ENCODE data around the gene EXT2. TPM values are rescaled to one million over a fixed set of nuclear protein-coding genes. Genes with fewer than 3 reads are reported as not detected.

The EXT2 gene
- total and polyA plus RNA-seq, 2 experiments from 2014 or later, result 15.9 to 48.6 TPM

DNA sequence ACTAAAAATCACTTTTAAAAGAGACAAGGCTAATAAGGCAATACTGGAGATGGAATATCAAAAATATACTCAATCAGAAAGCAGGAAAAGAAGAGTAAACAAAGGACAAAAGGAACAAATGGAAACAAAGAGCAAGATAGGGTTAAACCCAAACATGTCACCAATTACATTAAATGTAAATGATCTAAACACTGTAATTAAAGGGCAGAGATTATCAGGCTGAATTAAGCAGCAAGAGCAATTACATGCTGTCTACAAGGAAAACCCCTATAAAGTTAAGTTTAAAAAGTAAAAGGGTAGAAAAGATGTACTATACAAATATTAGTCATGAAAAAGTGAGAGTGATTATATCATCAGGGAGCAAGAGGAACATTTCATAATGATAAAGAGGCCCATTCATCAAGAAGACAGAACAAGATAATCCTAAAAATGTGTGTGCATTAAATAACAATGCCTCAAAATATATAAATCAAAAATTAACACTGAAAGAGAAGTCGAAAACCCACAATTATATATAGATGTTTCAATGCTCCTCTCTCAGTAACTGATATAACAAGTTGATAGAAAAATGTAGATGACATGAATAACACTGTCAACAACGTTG is 157.6 kb downstream of the EXT2 start:
- no peak overlapping the region for H3K4me2 ChIP-seq
- TF ChIP-seq EZH2phosphoT487 (IDR thresholded peaks at IDR 0.05; ENCODE audit: unreplicated experiment) (no peak), JUNB (IDR thresholded peaks at IDR 0.05; ENCODE audit: unreplicated experiment) (no peak), NANOG (IDR thresholded peaks at IDR 0.05; ENCODE audit: borderline replicate concordance) (no peak), EZH2 (IDR thresholded peaks at IDR 0.05; ENCODE audit: low read depth, unreplicated experiment) (no peak)
- H2AFZ ChIP-seq, result no peak overlapping the region
- H3K36me3 ChIP-seq (ENCODE audit: insufficient read depth), result peaks cover 15% of the 10 kb centered on the region; the same call in 1 of the 2 replicates
- no peaks in the 10 kb centered on the region for H3K79me2 ChIP-seq (replicated peaks; ENCODE audit: insufficient read depth)
- H3K4me3 ChIP-seq, result no peak overlapping the region
- Mint-ChIP-seq H3K27me3 (ENCODE audit: insufficient read depth, low read depth, poor library complexity) (no peaks in the 10 kb centered on the region), H3K4me3 (no peak overlapping the region), H3K4me1 (no peaks in the 10 kb centered on the region), H3K9me3 (peaks cover 20% of the 10 kb centered on the region), H3K36me3 (ENCODE audit: low read depth) (peaks cover 27% of the 10 kb centered on the region), H3K27ac (no peak overlapping the region)
- no peak for ATAC-seq
- H4K20me1 ChIP-seq (replicated peaks; ENCODE audit: insufficient read depth), result no peaks in the 10 kb centered on the region
- no peaks in the 10 kb centered on the region for H3F3A ChIP-seq (replicated peaks; ENCODE audit: low read depth)
- no peaks in the 10 kb centered on the region for H3K27me3 ChIP-seq (ENCODE audit: insufficient read depth)
- DNase-seq (ENCODE audit: low spot score), result no peak
- no peaks in the 10 kb centered on the region for H3K4me1 ChIP-seq (ENCODE audit: insufficient read depth)
- peaks cover 14% of the 10 kb centered on the region; the same call in 1 of the 2 replicates for H3K9me2 ChIP-seq (ENCODE audit: insufficient read depth)
- H3K27ac ChIP-seq (ENCODE audit: low read depth), result no peak overlapping the region

DNA sequence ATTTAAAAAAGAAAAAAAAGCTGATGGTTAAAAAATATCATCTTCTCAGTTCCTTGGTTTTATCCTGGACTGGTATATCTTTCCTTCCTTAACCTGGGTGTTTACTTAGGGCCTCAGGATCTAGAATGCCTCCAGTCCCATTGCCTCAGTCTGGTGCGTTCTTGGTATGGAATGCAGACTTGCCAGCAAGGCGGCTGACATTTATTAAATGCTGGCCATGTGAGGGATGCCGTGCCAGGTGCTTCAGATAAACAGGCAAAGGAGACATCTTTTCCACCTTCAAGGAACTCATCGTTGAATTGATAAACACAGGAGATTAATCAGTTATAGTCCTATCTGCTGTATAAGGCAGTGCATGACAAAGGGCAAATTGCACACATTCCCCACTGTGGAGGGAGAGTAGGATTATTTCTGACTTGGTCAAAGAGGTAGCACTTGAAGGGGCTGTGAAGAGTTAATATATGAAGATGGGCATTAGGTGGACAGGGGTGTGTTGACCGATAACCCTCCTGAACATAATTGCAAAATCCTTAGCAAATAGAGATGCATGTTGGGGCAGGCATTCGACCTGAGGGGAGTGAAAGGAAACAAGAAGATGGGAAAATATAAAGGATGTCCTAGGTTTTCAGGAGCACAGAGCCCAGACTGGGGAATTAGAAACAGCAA is 160.1 kb downstream of the EXT2 start:
- DNase-seq (ENCODE audit: low spot score) (no peak), ATAC-seq (no peak)
- Histone ChIP-seq H3K9me2 (ENCODE audit: insufficient read depth) (peaks cover 11% of the 10 kb centered on the region; the same call in 1 of the 2 replicates), H2AFZ (no peak overlapping the region), H3K27me3 (ENCODE audit: insufficient read depth) (no peaks in the 10 kb centered on the region), H3K36me3 (ENCODE audit: insufficient read depth) (peaks cover 15% of the 10 kb centered on the region; the same call in 1 of the 2 replicates), H3K4me2 (no peak overlapping the region), H4K20me1 (replicated peaks; ENCODE audit: insufficient read depth) (no peaks in the 10 kb centered on the region), H3K79me2 (replicated peaks; ENCODE audit: insufficient read depth) (no peaks in the 10 kb centered on the region), H3K4me1 (ENCODE audit: insufficient read depth) (no peaks in the 10 kb centered on the region), H3K4me3 (no peak overlapping the region), H3K27ac (ENCODE audit: low read depth) (no peak overlapping the region), H3F3A (replicated peaks; ENCODE audit: low read depth) (no peaks in the 10 kb centered on the region)
- Mint-ChIP-seq H3K27me3 (ENCODE audit: insufficient read depth, low read depth, poor library complexity) (no peaks in the 10 kb centered on the region), H3K9me3 (peaks cover 20% of the 10 kb centered on the region), H3K36me3 (ENCODE audit: low read depth) (peaks cover 27% of the 10 kb centered on the region), H3K27ac (no peak overlapping the region), H3K4me3 (no peak overlapping the region), H3K4me1 (no peaks in the 10 kb centered on the region; the same call in 2 of the 3 replicates)
- TF ChIP-seq EZH2phosphoT487 (IDR thresholded peaks at IDR 0.05; ENCODE audit: unreplicated experiment), result no peak
- TF ChIP-seq STAT1 (IDR thresholded peaks at IDR 0.05; ENCODE audit: unreplicated experiment), result no peak
- TF ChIP-seq, protein P1, sequence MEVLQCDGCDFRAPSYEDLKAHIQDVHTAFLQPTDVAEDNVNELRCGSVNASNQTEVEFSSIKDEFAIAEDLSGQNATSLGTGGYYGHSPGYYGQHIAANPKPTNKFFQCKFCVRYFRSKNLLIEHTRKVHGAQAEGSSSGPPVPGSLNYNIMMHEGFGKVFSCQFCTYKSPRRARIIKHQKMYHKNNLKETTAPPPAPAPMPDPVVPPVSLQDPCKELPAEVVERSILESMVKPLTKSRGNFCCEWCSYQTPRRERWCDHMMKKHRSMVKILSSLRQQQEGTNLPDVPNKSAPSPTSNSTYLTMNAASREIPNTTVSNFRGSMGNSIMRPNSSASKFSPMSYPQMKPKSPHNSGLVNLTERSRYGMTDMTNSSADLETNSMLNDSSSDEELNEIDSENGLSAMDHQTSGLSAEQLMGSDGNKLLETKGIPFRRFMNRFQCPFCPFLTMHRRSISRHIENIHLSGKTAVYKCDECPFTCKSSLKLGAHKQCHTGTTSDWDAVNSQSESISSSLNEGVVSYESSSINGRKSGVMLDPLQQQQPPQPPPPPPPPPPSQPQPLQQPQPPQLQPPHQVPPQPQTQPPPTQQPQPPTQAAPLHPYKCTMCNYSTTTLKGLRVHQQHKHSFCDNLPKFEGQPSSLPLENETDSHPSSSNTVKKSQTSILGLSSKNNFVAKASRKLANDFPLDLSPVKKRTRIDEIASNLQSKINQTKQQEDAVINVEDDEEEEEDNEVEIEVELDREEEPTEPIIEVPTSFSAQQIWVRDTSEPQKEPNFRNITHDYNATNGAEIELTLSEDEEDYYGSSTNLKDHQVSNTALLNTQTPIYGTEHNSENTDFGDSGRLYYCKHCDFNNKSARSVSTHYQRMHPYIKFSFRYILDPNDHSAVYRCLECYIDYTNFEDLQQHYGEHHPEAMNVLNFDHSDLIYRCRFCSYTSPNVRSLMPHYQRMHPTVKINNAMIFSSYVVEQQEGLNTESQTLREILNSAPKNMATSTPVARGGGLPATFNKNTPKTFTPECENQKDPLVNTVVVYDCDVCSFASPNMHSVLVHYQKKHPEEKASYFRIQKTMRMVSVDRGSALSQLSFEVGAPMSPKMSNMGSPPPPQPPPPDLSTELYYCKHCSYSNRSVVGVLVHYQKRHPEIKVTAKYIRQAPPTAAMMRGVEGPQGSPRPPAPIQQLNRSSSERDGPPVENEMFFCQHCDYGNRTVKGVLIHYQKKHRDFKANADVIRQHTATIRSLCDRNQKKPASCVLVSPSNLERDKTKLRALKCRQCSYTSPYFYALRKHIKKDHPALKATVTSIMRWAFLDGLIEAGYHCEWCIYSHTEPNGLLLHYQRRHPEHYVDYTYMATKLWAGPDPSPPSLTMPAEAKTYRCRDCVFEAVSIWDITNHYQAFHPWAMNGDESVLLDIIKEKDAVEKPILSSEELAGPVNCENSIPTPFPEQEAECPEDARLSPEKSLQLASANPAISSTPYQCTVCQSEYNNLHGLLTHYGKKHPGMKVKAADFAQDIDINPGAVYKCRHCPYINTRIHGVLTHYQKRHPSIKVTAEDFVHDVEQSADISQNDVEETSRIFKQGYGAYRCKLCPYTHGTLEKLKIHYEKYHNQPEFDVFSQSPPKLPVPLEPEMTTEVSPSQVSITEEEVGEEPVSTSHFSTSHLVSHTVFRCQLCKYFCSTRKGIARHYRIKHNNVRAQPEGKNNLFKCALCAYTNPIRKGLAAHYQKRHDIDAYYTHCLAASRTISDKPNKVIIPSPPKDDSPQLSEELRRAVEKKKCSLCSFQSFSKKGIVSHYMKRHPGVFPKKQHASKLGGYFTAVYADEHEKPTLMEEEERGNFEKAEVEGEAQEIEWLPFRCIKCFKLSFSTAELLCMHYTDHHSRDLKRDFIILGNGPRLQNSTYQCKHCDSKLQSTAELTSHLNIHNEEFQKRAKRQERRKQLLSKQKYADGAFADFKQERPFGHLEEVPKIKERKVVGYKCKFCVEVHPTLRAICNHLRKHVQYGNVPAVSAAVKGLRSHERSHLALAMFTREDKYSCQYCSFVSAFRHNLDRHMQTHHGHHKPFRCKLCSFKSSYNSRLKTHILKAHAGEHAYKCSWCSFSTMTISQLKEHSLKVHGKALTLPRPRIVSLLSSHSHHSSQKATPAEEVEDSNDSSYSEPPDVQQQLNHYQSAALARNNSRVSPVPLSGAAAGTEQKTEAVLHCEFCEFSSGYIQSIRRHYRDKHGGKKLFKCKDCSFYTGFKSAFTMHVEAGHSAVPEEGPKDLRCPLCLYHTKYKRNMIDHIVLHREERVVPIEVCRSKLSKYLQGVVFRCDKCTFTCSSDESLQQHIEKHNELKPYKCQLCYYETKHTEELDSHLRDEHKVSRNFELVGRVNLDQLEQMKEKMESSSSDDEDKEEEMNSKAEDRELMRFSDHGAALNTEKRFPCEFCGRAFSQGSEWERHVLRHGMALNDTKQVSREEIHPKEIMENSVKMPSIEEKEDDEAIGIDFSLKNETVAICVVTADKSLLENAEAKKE (CRISPR knock-in tag; IDR thresholded peaks at IDR 0.05), result no peak
- TF ChIP-seq, protein P2, sequence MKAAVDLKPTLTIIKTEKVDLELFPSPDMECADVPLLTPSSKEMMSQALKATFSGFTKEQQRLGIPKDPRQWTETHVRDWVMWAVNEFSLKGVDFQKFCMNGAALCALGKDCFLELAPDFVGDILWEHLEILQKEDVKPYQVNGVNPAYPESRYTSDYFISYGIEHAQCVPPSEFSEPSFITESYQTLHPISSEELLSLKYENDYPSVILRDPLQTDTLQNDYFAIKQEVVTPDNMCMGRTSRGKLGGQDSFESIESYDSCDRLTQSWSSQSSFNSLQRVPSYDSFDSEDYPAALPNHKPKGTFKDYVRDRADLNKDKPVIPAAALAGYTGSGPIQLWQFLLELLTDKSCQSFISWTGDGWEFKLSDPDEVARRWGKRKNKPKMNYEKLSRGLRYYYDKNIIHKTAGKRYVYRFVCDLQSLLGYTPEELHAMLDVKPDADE (IDR thresholded peaks at IDR 0.05), result no peak
- TF ChIP-seq ZNF331 (CRISPR knock-in tag; IDR thresholded peaks at IDR 0.05; ENCODE audit: low read depth), result no peak
- TF ChIP-seq POLR2AphosphoS5 (IDR thresholded peaks at IDR 0.05; ENCODE audit: low read depth), result no peak
- no peak for TF ChIP-seq EZH2 (IDR thresholded peaks at IDR 0.05; ENCODE audit: low read depth, unreplicated experiment)
- no peak for TF ChIP-seq ZNF114 (CRISPR knock-in tag; IDR thresholded peaks at IDR 0.05)
- TF ChIP-seq, protein P3, sequence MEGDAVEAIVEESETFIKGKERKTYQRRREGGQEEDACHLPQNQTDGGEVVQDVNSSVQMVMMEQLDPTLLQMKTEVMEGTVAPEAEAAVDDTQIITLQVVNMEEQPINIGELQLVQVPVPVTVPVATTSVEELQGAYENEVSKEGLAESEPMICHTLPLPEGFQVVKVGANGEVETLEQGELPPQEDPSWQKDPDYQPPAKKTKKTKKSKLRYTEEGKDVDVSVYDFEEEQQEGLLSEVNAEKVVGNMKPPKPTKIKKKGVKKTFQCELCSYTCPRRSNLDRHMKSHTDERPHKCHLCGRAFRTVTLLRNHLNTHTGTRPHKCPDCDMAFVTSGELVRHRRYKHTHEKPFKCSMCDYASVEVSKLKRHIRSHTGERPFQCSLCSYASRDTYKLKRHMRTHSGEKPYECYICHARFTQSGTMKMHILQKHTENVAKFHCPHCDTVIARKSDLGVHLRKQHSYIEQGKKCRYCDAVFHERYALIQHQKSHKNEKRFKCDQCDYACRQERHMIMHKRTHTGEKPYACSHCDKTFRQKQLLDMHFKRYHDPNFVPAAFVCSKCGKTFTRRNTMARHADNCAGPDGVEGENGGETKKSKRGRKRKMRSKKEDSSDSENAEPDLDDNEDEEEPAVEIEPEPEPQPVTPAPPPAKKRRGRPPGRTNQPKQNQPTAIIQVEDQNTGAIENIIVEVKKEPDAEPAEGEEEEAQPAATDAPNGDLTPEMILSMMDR (conservative IDR thresholded peaks at IDR 0.05; ENCODE audit: low read depth in 2 of 2), result no peak
- no peak for TF ChIP-seq NANOG (IDR thresholded peaks at IDR 0.05; ENCODE audit: borderline replicate concordance)
